CD14-positive monocyte (primary cell): ENCODE results near the gene SLFN12. TPM values are rescaled to one million over a fixed set of nuclear protein-coding genes. Genes with fewer than 3 reads are reported as not detected.

Experiments used
- DNase-seq, 3 donors: peaks; one replicate each; pipeline ENCODE4 v3.0.0-alpha.2; 2011 to 2022
- H2AFZ ChIP-seq: 2 replicates; pipeline ENCODE4 v1.6.0; 2012; ENCODE audit warnings: mild to moderate bottlenecking, low read depth, low read length, inconsistent platforms; ENCODE audit not compliant: insufficient read depth, poor library complexity, severe bottlenecking
- H3K27ac ChIP-seq, 2 donors: 1 replicate in 1 of 2; 2 replicates in 1 of 2; pipeline ENCODE4 v1.5.1; 2012 to 2013; ENCODE audit warnings: low read length in 2 of 2, control low read depth in 1 of 2, inconsistent platforms in 1 of 2, low read depth in 1 of 2, mild to moderate bottlenecking in 1 of 2
- H3K27me3 ChIP-seq, 2 donors: one replicate each; pipeline versions ENCODE4 v1.6.0 to v1.6.1; 2011 to 2013; ENCODE audit warnings: low read length in 2 of 2; ENCODE audit not compliant: control insufficient read depth in 2 of 2, insufficient read depth in 2 of 2
- H3K36me3 ChIP-seq, 2 donors: replicated peaks in 1 of 2; 1 replicate in 1 of 2; 2 replicates in 1 of 2; pipeline versions ENCODE4 v1.5.1 to v1.6.1; 2012 to 2013; ENCODE audit warnings: low read length in 2 of 2, control low read depth in 1 of 2, inconsistent platforms in 1 of 2, mild to moderate bottlenecking in 1 of 2; ENCODE audit not compliant: insufficient read depth in 2 of 2, control insufficient read depth in 1 of 2
- H3K4me1 ChIP-seq, 2 donors: 1 replicate in 1 of 2; 2 replicates in 1 of 2; pipeline versions ENCODE4 v1.5.1 to v1.6.1; 2012 to 2013; ENCODE audit warnings: low read length in 2 of 2, control low read depth in 1 of 2, inconsistent platforms in 1 of 2, mild to moderate bottlenecking in 1 of 2, moderate library complexity in 1 of 2; ENCODE audit not compliant: insufficient read depth in 2 of 2, control insufficient read depth in 1 of 2
- H3K4me2 ChIP-seq: replicated peaks from 2 replicates; pipeline ENCODE3; 2012; ENCODE audit warnings: low read length, moderate library complexity, mild to moderate bottlenecking; ENCODE audit not compliant: poor library complexity, severe bottlenecking; ENCODE audit errors: extremely low read depth
- H3K4me3 ChIP-seq, 3 experiments: fragments of 200-600 bp in 1 of 3; sonication (generic) in 1 of 3; replicated peaks in 1 of 3; 1 replicate in 2 of 3; 2 replicates in 1 of 3; pipeline ENCODE4 v1.5.1; 2011 to 2013; ENCODE audit warnings: low read length in 3 of 3, mild to moderate bottlenecking in 3 of 3, control low read depth in 2 of 3, low read depth in 2 of 3, inconsistent platforms in 1 of 3, moderate library complexity in 1 of 3
- H3K79me2 ChIP-seq: 2 replicates; pipeline ENCODE4 v1.6.0; 2012; ENCODE audit warnings: mild to moderate bottlenecking, control low read depth, inconsistent platforms, low read length, moderate library complexity; ENCODE audit not compliant: insufficient read depth
- H3K9ac ChIP-seq: 2 replicates; pipeline ENCODE4 v1.6.0; 2017; ENCODE audit warnings: low read length, mild to moderate bottlenecking; ENCODE audit not compliant: insufficient read depth, poor library complexity, severe bottlenecking
- H3K9me3 ChIP-seq, 2 donors: replicated peaks in 1 of 2; 1 replicate in 1 of 2; 2 replicates in 1 of 2; pipeline versions ENCODE4 v1.5.1 to v1.6.1; 2012 to 2013; ENCODE audit warnings: low read length in 2 of 2, control low read depth in 1 of 2; ENCODE audit not compliant: control insufficient read depth in 1 of 2, insufficient read depth in 1 of 2
- H4K20me1 ChIP-seq: 2 replicates; pipeline ENCODE4 v1.6.0; 2012; ENCODE audit warnings: mild to moderate bottlenecking, low read length, control low read depth, moderate library complexity; ENCODE audit not compliant: insufficient read depth
- H3K27ac Mint-ChIP-seq, 7 donors: one replicate each; pipeline ENCODE4 v1.8.0; 2020; ENCODE audit warnings: mild to moderate bottlenecking in 7 of 7, mixed read lengths in 7 of 7, moderate library complexity in 6 of 7, inconsistent platforms in 2 of 7
- H3K27me3 Mint-ChIP-seq, 3 donors: one replicate each; pipeline ENCODE4 v1.8.0; 2021 to 2022; ENCODE audit warnings: low read depth in 3 of 3, mild to moderate bottlenecking in 3 of 3, mixed read lengths in 3 of 3, moderate library complexity in 3 of 3, inconsistent platforms in 1 of 3
- H3K36me3 Mint-ChIP-seq, 2 donors: one replicate each; pipeline ENCODE4 v1.8.0; 2020; ENCODE audit warnings: mixed read lengths in 2 of 2, inconsistent platforms in 1 of 2, mild to moderate bottlenecking in 1 of 2
- H3K4me1 Mint-ChIP-seq: one replicate; pipeline ENCODE4 v1.8.0; 2020; ENCODE audit warnings: mild to moderate bottlenecking, mixed read lengths
- H3K4me3 Mint-ChIP-seq, 2 donors: one replicate each; pipeline ENCODE4 v1.8.0; 2020; ENCODE audit warnings: mild to moderate bottlenecking in 2 of 2, mixed read lengths in 2 of 2, moderate library complexity in 1 of 2
- H3K9me3 Mint-ChIP-seq, 7 donors: one replicate each; pipeline ENCODE4 v1.8.0; 2020 to 2022; ENCODE audit warnings: mixed read lengths in 7 of 7, mild to moderate bottlenecking in 6 of 7, moderate library complexity in 6 of 7, inconsistent platforms in 2 of 7
- CTCF ChIP-seq: fragments of 200-600 bp; IDR thresholded peaks from one replicate; pipeline ENCODE4 v1.8.0; 2022; ENCODE audit warnings: antibody characterized with exemption, mild to moderate bottlenecking
- WGBS: methylation state at CpG from one replicate; pipeline ENCODE4 v1.1.5; 2013; ENCODE audit warnings: missing lambda C conversion rate; ENCODE audit not compliant: insufficient coverage; 5-methylcytosine and 5-hydroxymethylcytosine counted together
- intact Hi-C, 2 donors: fragments of 100-400 bp; cut with micrococcal nuclease; formaldehyde crosslinking; loops; one replicate each; pipeline versions ENCODE4 v1.15.0 to v1.15.1; 2023
- polyA plus RNA-seq, 3 donors: library from polyadenylated mRNA; depleted of rRNA in 1 of 3; unstranded in 2 of 3; stranded (reverse) in 1 of 3; fragments of 300-500 nt in 2 of 3; fragments of >200 nt in 1 of 3; fragmentation: Illumina TruSeq in 2 of 3; gene quantifications; 1 replicate in 2 of 3; 2 replicates in 1 of 3; pipeline ENCODE4 v1.2.3, GENCODE V29; 2012 to 2021

Gene SLFN12
- polyA plus RNA-seq, 3 donors: 8.4 to 19.6 (median 14.5) TPM

DNA sequence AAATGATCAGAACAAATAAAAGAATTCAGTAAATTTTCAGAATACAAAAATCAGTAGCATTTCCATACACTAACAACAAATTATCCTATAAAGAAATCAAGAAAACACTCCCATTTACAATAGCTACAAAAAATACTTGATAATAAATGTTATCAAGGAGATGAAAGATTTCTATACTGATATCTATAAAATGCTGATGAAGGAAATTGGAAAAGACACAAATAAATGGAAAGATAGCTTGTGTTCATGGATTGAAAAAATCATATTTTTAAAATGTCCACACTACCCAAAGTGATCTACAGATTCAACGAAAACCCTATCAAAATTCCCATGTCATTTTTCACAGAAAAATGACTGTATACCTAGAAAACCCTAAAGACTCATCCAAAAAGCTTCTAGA lies 18.1 kb downstream of the SLFN12 start:
- no peak overlapping the region for H3K4me2 ChIP-seq
- no peak for TF ChIP-seq CTCF
- peaks cover 0 to 14% (median 7%) of the 10 kb centered on the region in 7 donors for H3K9me3 Mint-ChIP-seq
- no peaks in the 10 kb centered on the region for H3K27me3 ChIP-seq
- H3K27me3 Mint-ChIP-seq: peaks cover 0 to 2% (median 0%) of the 10 kb centered on the region in 3 donors
- no peaks in the 10 kb centered on the region for H3K9me3 ChIP-seq
- no peak overlapping the region for H3K4me3 ChIP-seq
- WGBS: no CpG with 5 or more reads among the region's 1 CpG
- no peak overlapping the region for H3K4me3 Mint-ChIP-seq
- no peaks in the 10 kb centered on the region for H3K4me1 ChIP-seq
- H3K79me2 ChIP-seq: peaks cover 17% of the 10 kb centered on the region
- H3K36me3 Mint-ChIP-seq: peaks cover 79 to 83% of the 10 kb centered on the region in 2 donors
- intact Hi-C loops: no loop called here
- no peak overlapping the region for H3K27ac Mint-ChIP-seq
- H4K20me1 ChIP-seq: peaks cover 59% of the 10 kb centered on the region
- DNase-seq: no peak
- H3K36me3 ChIP-seq: peaks cover 69 to 98% of the 10 kb centered on the region in 2 donors
- no peak overlapping the region for H3K27ac ChIP-seq
- H3K4me1 Mint-ChIP-seq: no peaks in the 10 kb centered on the region
- H2AFZ ChIP-seq: no peak overlapping the region
- no peak overlapping the region for H3K9ac ChIP-seq

GRCh38 chr17:35407531-35407930 lies 24.8 kb downstream of the SLFN12 start:
- Histone ChIP-seq H3K4me2 (no peak overlapping the region), H3K9ac (no peak overlapping the region), H3K27me3 (no peaks in the 10 kb centered on the region), H3K27ac (no peak overlapping the region), H3K79me2 (no peaks in the 10 kb centered on the region), H2AFZ (no peak overlapping the region), H3K4me3 (no peak overlapping the region), H4K20me1 (peaks cover 11% of the 10 kb centered on the region), H3K9me3 (peaks cover 0 to 4% of the 10 kb centered on the region in 2 donors), H3K4me1 (no peaks in the 10 kb centered on the region), H3K36me3 (peaks cover 43 to 60% of the 10 kb centered on the region in 2 donors)
- Mint-ChIP-seq H3K27me3 (no peaks in the 10 kb centered on the region), H3K27ac (no peak overlapping the region), H3K4me1 (no peaks in the 10 kb centered on the region), H3K36me3 (peaks cover 55 to 57% of the 10 kb centered on the region in 2 donors), H3K9me3 (peaks cover 0 to 8% (median 1%) of the 10 kb centered on the region in 7 donors), H3K4me3 (no peak overlapping the region)
- 97% methylated on average over 14 of the region's 26 CpGs for WGBS
- DNase-seq: no peak
- intact Hi-C loops: no loop called here
- no peak for TF ChIP-seq CTCF
